IMR-90 (cell line): ENCODE measurements around the gene ZNF841. TPM values are rescaled to one million over a fixed set of nuclear protein-coding genes. Genes with fewer than 3 reads are reported as not detected.

Experiments used
- ATAC-seq: fragments of 200-7000 bp; cut with Tn5 transposase; 2 replicates; pipeline ENCODE4 v1.9.1; 2020; ENCODE audit warnings: low read depth, mild to moderate bottlenecking, moderate library complexity
- BruUV-seq: library from RNA; stranded (reverse); fragments of 400-500 nt; replicated peaks from 2 replicates; lab custom pipeline; 2021; lab: Mats Ljungman, UMichigan
- CTCF ChIA-PET: fragments of 300-600 bp; formaldehyde crosslinking; extraction: SDS; loops from one replicate; lab custom pipeline; 2021; ENCODE audit warnings: antibody characterized with exemption; lab: Yijun Ruan, JAX
- POLR2A ChIA-PET: fragments of 300-600 bp; sonication (Branson Sonifier 250); formaldehyde crosslinking; loops from one replicate; lab custom pipeline; 2022; ENCODE audit warnings: antibody characterized with exemption; ENCODE audit not compliant: unreplicated experiment; lab: Charles Lee
- DNase-seq: peaks from one replicate; pipeline ENCODE4 v3.0.0; 2013
- H2AFZ ChIP-seq: replicated peaks from 2 replicates; pipeline ENCODE3; 2013; ENCODE audit warnings: low read length, mild to moderate bottlenecking; ENCODE audit not compliant: poor library complexity
- H2AK5ac ChIP-seq: 2 replicates; pipeline ENCODE4 v1.6.1; 2013; ENCODE audit warnings: low read depth, low read length, inconsistent platforms
- H2AK9ac ChIP-seq: replicated peaks from 2 replicates; pipeline ENCODE3; 2013; ENCODE audit warnings: mild to moderate bottlenecking, low read depth, low read length, moderate library complexity; ENCODE audit not compliant: poor library complexity
- H2BK120ac ChIP-seq: 2 replicates; pipeline ENCODE4 v1.6.1; 2013; ENCODE audit warnings: low read depth, low read length, inconsistent platforms
- H2BK15ac ChIP-seq: 3 replicates; pipeline ENCODE4 v1.6.1; 2013; ENCODE audit warnings: low read depth, low read length, inconsistent platforms
- H2BK20ac ChIP-seq: 2 replicates; pipeline ENCODE4 v1.6.1; 2013; ENCODE audit warnings: low read depth, mild to moderate bottlenecking, inconsistent platforms, low read length, moderate library complexity
- H2BK5ac ChIP-seq: 2 replicates; pipeline ENCODE4 v1.6.1; 2013; ENCODE audit warnings: mild to moderate bottlenecking, low read depth, low read length, inconsistent platforms; ENCODE audit not compliant: poor library complexity, severe bottlenecking
- H3K14ac ChIP-seq: replicated peaks from 2 replicates; pipeline ENCODE4 v1.6.1; 2013; ENCODE audit warnings: low read depth, low read length, inconsistent platforms
- H3K18ac ChIP-seq: 2 replicates; pipeline ENCODE4 v1.6.1; 2013; ENCODE audit warnings: low read depth, low read length, control low read depth
- H3K23ac ChIP-seq: 2 replicates; pipeline ENCODE4 v1.6.1; 2013; ENCODE audit warnings: low read depth, low read length, inconsistent platforms
- H3K27ac ChIP-seq: 2 replicates; pipeline ENCODE4 v1.5.1; 2013; ENCODE audit warnings: mild to moderate bottlenecking, control low read depth, low read length; ENCODE audit not compliant: insufficient read depth
- H3K27me3 ChIP-seq: 2 replicates; pipeline ENCODE4 v1.6.1; 2013; ENCODE audit warnings: low read length; ENCODE audit not compliant: control insufficient read depth, insufficient read depth
- H3K36me3 ChIP-seq: 2 replicates; pipeline ENCODE4 v1.6.1; 2013; ENCODE audit warnings: low read length, mixed read lengths; ENCODE audit not compliant: control insufficient read depth, insufficient read depth
- H3K4ac ChIP-seq: 2 replicates; pipeline ENCODE4 v1.6.1; 2013; ENCODE audit warnings: low read depth, low read length, inconsistent platforms
- H3K4me1 ChIP-seq: 2 replicates; pipeline ENCODE4 v1.6.1; 2013; ENCODE audit warnings: low read length, mixed read lengths; ENCODE audit not compliant: control insufficient read depth, insufficient read depth
- H3K4me2 ChIP-seq: 2 replicates; pipeline ENCODE4 v1.6.1; 2013; ENCODE audit warnings: low read depth, mild to moderate bottlenecking, control low read depth, low read length, moderate library complexity
- H3K4me3 ChIP-seq: 2 replicates; pipeline ENCODE4 v1.5.1; 2013; ENCODE audit warnings: low read depth, mild to moderate bottlenecking, control low read depth, low read length, moderate library complexity; ENCODE audit not compliant: insufficient read depth
- H3K56ac ChIP-seq: 2 replicates; pipeline ENCODE4 v1.6.1; 2013; ENCODE audit warnings: low read length, inconsistent platforms; ENCODE audit not compliant: insufficient read depth; ENCODE audit errors: extremely low read depth
- H3K79me1 ChIP-seq, 2 experiments: 2 replicates each; pipeline ENCODE4 v1.6.1; 2013; ENCODE audit warnings: low read length in 2 of 2, inconsistent platforms in 1 of 2, low read depth in 1 of 2
- H3K9ac ChIP-seq: 2 replicates; pipeline ENCODE4 v1.6.1; 2013; ENCODE audit warnings: low read depth, low read length, control low read depth
- H3K9me1 ChIP-seq: 2 replicates; pipeline ENCODE4 v1.6.1; 2013; ENCODE audit warnings: low read length, inconsistent platforms; ENCODE audit not compliant: insufficient read depth
- H3K9me3 ChIP-seq: 2 replicates; pipeline ENCODE4 v1.6.1; 2013; ENCODE audit warnings: low read length; ENCODE audit not compliant: control insufficient read depth, insufficient read depth
- H4K20me1 ChIP-seq: 2 replicates; pipeline ENCODE4 v1.6.1; 2013; ENCODE audit warnings: low read length, inconsistent platforms; ENCODE audit not compliant: insufficient read depth
- H4K5ac ChIP-seq: 2 replicates; pipeline ENCODE4 v1.6.1; 2013; ENCODE audit warnings: mild to moderate bottlenecking, low read depth, low read length, control low read depth
- H4K8ac ChIP-seq, 2 experiments: 2 replicates each; pipeline ENCODE4 v1.6.1; 2013; ENCODE audit warnings: low read depth in 2 of 2, low read length in 2 of 2, control low read depth in 1 of 2, inconsistent platforms in 1 of 2
- H4K91ac ChIP-seq: 2 replicates; pipeline ENCODE4 v1.6.1; 2013; ENCODE audit warnings: low read depth, low read length, inconsistent platforms; ENCODE audit not compliant: insufficient read depth
- BHLHE40 ChIP-seq: fragments of 150-350 bp; IDR thresholded peaks from 2 replicates; pipeline ENCODE4 v1.6.1; 2016; ENCODE audit warnings: mild to moderate bottlenecking, low read depth, low read length
- CHD1 ChIP-seq: IDR thresholded peaks from 2 replicates; pipeline ENCODE4 v1.6.1; 2012; ENCODE audit warnings: low read depth, low read length, improper control_type of control experiment
- MAFK ChIP-seq: IDR thresholded peaks from 2 replicates; pipeline ENCODE4 v1.6.1; 2012; ENCODE audit warnings: low read depth, low read length, improper control_type of control experiment
- MXI1 ChIP-seq: IDR thresholded peaks from 2 replicates; pipeline ENCODE4 v1.6.1; 2012; ENCODE audit warnings: low read depth, mild to moderate bottlenecking, low read length, moderate library complexity, borderline replicate concordance
- NFE2L2 ChIP-seq: fragments of 150-350 bp; IDR thresholded peaks from 2 replicates; pipeline ENCODE4 v1.6.1; 2016; ENCODE audit warnings: low read depth, mild to moderate bottlenecking, low read length
- RAD21 ChIP-seq: IDR thresholded peaks from 2 replicates; pipeline ENCODE4 v1.6.1; 2012; ENCODE audit warnings: low read length, improper control_type of control experiment
- RCOR1 ChIP-seq: IDR thresholded peaks from 2 replicates; pipeline ENCODE4 v1.6.1; 2012; ENCODE audit warnings: mild to moderate bottlenecking, low read length, improper control_type of control experiment; ENCODE audit not compliant: insufficient replicate concordance
- RFX5 ChIP-seq: IDR thresholded peaks from 2 replicates; pipeline ENCODE4 v1.8.0; 2012; ENCODE audit warnings: low read depth, mild to moderate bottlenecking, low read length, moderate library complexity
- WGBS, 2 experiments: methylation state at CpG; one replicate each; pipeline versions ENCODE4 v1.1.5 to v1.1.7; 2013; ENCODE audit warnings: missing lambda C conversion rate in 2 of 2; ENCODE audit not compliant: insufficient read length in 1 of 2; ENCODE audit errors: extremely low coverage in 2 of 2; 5-methylcytosine and 5-hydroxymethylcytosine counted together
- dilution Hi-C: fragments of 300-500 bp; cut with HindIII; formaldehyde crosslinking; loops from one replicate; pipeline ENCODE4 v1.14.3; 2018; ENCODE audit warnings: low sequenced_read_pairs; ENCODE audit not compliant: unreplicated experiment
- in situ Hi-C: fragments of 300-500 bp; cut with MboI; formaldehyde crosslinking; loops from 3 replicates; pipeline ENCODE4 v1.14.3; 2019; ENCODE audit warnings: low sequenced_read_pairs, inconsistent platforms, mixed read lengths
- intact Hi-C: fragments of 100-400 bp; cut with micrococcal nuclease; formaldehyde crosslinking; loops from 2 replicates; pipeline ENCODE4 v1.10.0; 2022
- polyA plus RNA-seq, 3 experiments: library from polyadenylated mRNA; depleted of rRNA; stranded (reverse); fragments of >200 nt; gene quantifications; 2 replicates each; pipeline ENCODE4 v1.2.3, GENCODE V29; 2012; ENCODE audit warnings: low replicate concordance in 1 of 3
- total RNA-seq: library from RNA; depleted of rRNA; stranded (reverse); fragments of >200 nt; gene quantifications from 2 replicates; pipeline ENCODE4 v1.2.3, GENCODE V29; 2012
- TF ChIP-seq, protein P1 (sequence below): fragments of 150-350 bp; IDR thresholded peaks from 2 replicates; pipeline ENCODE4 v1.6.1; 2016; ENCODE audit warnings: low read depth, mild to moderate bottlenecking, low read length, moderate library complexity, borderline replicate concordance
- TF ChIP-seq, protein P2 (sequence below): fragments of 150-350 bp; IDR thresholded peaks from 2 replicates; pipeline ENCODE4 v1.6.1; 2017; ENCODE audit warnings: mild to moderate bottlenecking, antibody characterized with exemption, low read length, low read depth
- TF ChIP-seq, protein P3 (sequence below): conservative IDR thresholded peaks from 2 replicates; pipeline ENCODE4 v1.5.1; 2012; ENCODE audit warnings: mild to moderate bottlenecking, low read depth, low read length, improper control_type of control experiment

The ZNF841 gene
- total and polyA plus RNA-seq, 2 of the 4 experiments (the other 2 are of a cell fraction): 8.5 to 28.9 TPM

DNA sequence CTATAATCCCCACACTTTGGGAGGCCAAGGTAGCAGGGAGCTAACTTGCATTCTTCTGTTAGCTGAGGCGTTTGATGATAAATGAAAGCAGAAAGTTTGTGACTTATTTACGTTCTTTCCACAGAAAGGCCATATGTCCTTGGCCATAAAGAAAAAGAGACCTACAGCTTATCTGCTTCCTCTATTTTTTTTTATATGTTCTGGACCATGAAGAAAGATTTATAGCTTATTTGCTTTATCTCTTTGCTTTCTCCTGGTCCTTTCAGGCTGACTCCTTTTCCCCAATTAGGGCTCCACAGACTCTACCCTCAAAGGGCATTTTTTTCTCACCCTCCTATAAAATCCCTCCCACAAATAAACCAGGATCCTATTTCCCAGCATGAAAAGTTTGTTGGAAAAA lies 45.6 kb upstream of the ZNF841 start:
- no peak overlapping the region for H3K4me2 ChIP-seq
- H2BK15ac ChIP-seq: no peak overlapping the region
- H3K36me3 ChIP-seq: no peaks in the 10 kb centered on the region; the same call in 1 of the 2 replicates
- H3K27me3 ChIP-seq: no peaks in the 10 kb centered on the region
- no peak overlapping the region for H3K14ac ChIP-seq
- H3K4me1 ChIP-seq: peaks cover 2% of the 10 kb centered on the region
- no peaks in the 10 kb centered on the region for H4K20me1 ChIP-seq
- BruUV-seq: no TSS peak
- CTCF ChIA-PET: interaction anchor here (0.8 kb wide), 1 partner anchor 322 kb away, joined by 3 read pairs; no protein-coding TSS in a partner anchor
- H3K23ac ChIP-seq: no peak overlapping the region
- no peak overlapping the region for H3K4me3 ChIP-seq
- dilution Hi-C loops: no loop called here
- H3K18ac ChIP-seq: no peak overlapping the region
- no peak overlapping the region for H3K27ac ChIP-seq
- ATAC-seq: no peak
- H4K91ac ChIP-seq: no peak overlapping the region
- H2BK20ac ChIP-seq: no peak overlapping the region
- no peak overlapping the region for H2BK5ac ChIP-seq
- in situ Hi-C loops: no loop called here
- no peak overlapping the region for H4K8ac ChIP-seq
- no peak for DNase-seq
- no peak overlapping the region for H3K56ac ChIP-seq
- H2AFZ ChIP-seq: no peak overlapping the region
- H2BK120ac ChIP-seq: no peak overlapping the region
- no peak overlapping the region for H3K4ac ChIP-seq
- H2AK5ac ChIP-seq: no peak overlapping the region
- no peaks in the 10 kb centered on the region for H3K9me1 ChIP-seq
- peaks cover 6% of the 10 kb centered on the region for H3K9me3 ChIP-seq
- no peak for TF ChIP-seq RCOR1
- no peak for TF ChIP-seq BHLHE40
- TF ChIP-seq, protein P1, sequence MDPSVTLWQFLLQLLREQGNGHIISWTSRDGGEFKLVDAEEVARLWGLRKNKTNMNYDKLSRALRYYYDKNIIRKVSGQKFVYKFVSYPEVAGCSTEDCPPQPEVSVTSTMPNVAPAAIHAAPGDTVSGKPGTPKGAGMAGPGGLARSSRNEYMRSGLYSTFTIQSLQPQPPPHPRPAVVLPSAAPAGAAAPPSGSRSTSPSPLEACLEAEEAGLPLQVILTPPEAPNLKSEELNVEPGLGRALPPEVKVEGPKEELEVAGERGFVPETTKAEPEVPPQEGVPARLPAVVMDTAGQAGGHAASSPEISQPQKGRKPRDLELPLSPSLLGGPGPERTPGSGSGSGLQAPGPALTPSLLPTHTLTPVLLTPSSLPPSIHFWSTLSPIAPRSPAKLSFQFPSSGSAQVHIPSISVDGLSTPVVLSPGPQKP: no peak
- TF ChIP-seq, protein P2, sequence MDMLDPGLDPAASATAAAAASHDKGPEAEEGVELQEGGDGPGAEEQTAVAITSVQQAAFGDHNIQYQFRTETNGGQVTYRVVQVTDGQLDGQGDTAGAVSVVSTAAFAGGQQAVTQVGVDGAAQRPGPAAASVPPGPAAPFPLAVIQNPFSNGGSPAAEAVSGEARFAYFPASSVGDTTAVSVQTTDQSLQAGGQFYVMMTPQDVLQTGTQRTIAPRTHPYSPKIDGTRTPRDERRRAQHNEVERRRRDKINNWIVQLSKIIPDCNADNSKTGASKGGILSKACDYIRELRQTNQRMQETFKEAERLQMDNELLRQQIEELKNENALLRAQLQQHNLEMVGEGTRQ: no peak
- no peak for TF ChIP-seq NFE2L2
- TF ChIP-seq MXI1: no peak
- TF ChIP-seq RAD21: no peak
- TF ChIP-seq RFX5: no peak
- TF ChIP-seq, protein P3, sequence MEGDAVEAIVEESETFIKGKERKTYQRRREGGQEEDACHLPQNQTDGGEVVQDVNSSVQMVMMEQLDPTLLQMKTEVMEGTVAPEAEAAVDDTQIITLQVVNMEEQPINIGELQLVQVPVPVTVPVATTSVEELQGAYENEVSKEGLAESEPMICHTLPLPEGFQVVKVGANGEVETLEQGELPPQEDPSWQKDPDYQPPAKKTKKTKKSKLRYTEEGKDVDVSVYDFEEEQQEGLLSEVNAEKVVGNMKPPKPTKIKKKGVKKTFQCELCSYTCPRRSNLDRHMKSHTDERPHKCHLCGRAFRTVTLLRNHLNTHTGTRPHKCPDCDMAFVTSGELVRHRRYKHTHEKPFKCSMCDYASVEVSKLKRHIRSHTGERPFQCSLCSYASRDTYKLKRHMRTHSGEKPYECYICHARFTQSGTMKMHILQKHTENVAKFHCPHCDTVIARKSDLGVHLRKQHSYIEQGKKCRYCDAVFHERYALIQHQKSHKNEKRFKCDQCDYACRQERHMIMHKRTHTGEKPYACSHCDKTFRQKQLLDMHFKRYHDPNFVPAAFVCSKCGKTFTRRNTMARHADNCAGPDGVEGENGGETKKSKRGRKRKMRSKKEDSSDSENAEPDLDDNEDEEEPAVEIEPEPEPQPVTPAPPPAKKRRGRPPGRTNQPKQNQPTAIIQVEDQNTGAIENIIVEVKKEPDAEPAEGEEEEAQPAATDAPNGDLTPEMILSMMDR: no peak
- no peak for TF ChIP-seq MAFK
- TF ChIP-seq CHD1: no peak
- H3K9ac ChIP-seq: no peak overlapping the region
- no peak overlapping the region for H4K5ac ChIP-seq
- intact Hi-C loops: no loop called here
- POLR2A ChIA-PET: no interaction called here
- no peak overlapping the region for H2AK9ac ChIP-seq
- WGBS, 2 experiments: no CpG with 5 or more reads among the region's 2 CpGs
- H3K79me1 ChIP-seq: peaks cover 12 to 16% of the 10 kb centered on the region in 2 experiments; a peak in 3 of 4 replicates
